ENCODE results near the gene NCR2. TPM values are rescaled to one million over a fixed set of nuclear protein-coding genes. Genes with fewer than 3 reads are reported as not detected.

The NCR2 gene
- total RNA-seq, 1 donor from 2014 or later = not detected

GRCh38 chr6:41341580-41341979 is 6.2 kb downstream of the NCR2 start:
- H3K4me3 ChIP-seq (ENCODE audit: low read length in 3 of 3) = no peak overlapping the region
- no peaks in the 10 kb centered on the region for H3K36me3 ChIP-seq (ENCODE audit: control insufficient read depth in 3 of 3, insufficient read depth in 3 of 3, low read length in 3 of 3)
- H3K9ac ChIP-seq (ENCODE audit: low read depth in 1 of 3, low read length in 3 of 3) = no peak overlapping the region
- H3K4me1 ChIP-seq (ENCODE audit: control insufficient read depth in 3 of 3, insufficient read depth in 3 of 3, low read length in 3 of 3) = no peaks in the 10 kb centered on the region
- no peaks in the 10 kb centered on the region for H3K9me3 ChIP-seq (ENCODE audit: control insufficient read depth in 3 of 3, low read length in 3 of 3)
- H3K27me3 ChIP-seq (ENCODE audit: control insufficient read depth in 3 of 3, insufficient read depth in 3 of 3, low read length in 3 of 3) = peaks cover 12 to 24% (median 16%) of the 10 kb centered on the region in 3 donors
- H3K27ac ChIP-seq (ENCODE audit: low read depth, low read length) = no peak overlapping the region

- Histone ChIP-seq H3K4me3 (ENCODE audit: low read length in 3 of 3) (no peak overlapping the region), H3K4me1 (ENCODE audit: control insufficient read depth in 3 of 3, insufficient read depth in 3 of 3, low read length in 3 of 3) (no peaks in the 10 kb centered on the region), H3K27ac (ENCODE audit: low read depth, low read length) (no peak overlapping the region), H3K9ac (ENCODE audit: low read depth in 1 of 3, low read length in 3 of 3) (no peak overlapping the region), H3K27me3 (ENCODE audit: control insufficient read depth in 3 of 3, insufficient read depth in 3 of 3, low read length in 3 of 3) (peaks cover 12 to 25% (median 16%) of the 10 kb centered on the region in 3 donors), H3K9me3 (ENCODE audit: control insufficient read depth in 3 of 3, low read length in 3 of 3) (no peaks in the 10 kb centered on the region), H3K36me3 (ENCODE audit: control insufficient read depth in 3 of 3, insufficient read depth in 3 of 3, low read length in 3 of 3) (no peaks in the 10 kb centered on the region)
Measured at GRCh38 chr6:41342241-41342640, 6.8 kb downstream of the NCR2 start.

- H3K27ac ChIP-seq (ENCODE audit: low read depth, low read length) = no peak overlapping the region
- H3K36me3 ChIP-seq (ENCODE audit: control insufficient read depth in 3 of 3, insufficient read depth in 3 of 3, low read length in 3 of 3) = no peaks in the 10 kb centered on the region
- H3K27me3 ChIP-seq (ENCODE audit: control insufficient read depth in 3 of 3, insufficient read depth in 3 of 3, low read length in 3 of 3) = peaks cover 16 to 25% (median 17%) of the 10 kb centered on the region in 3 donors
- no peaks in the 10 kb centered on the region for H3K9me3 ChIP-seq (ENCODE audit: control insufficient read depth in 3 of 3, low read length in 3 of 3)
- H3K4me1 ChIP-seq (ENCODE audit: control insufficient read depth in 3 of 3, insufficient read depth in 3 of 3, low read length in 3 of 3) = no peaks in the 10 kb centered on the region
- H3K9ac ChIP-seq (ENCODE audit: low read depth in 1 of 3, low read length in 3 of 3) = no peak overlapping the region
- H3K4me3 ChIP-seq (ENCODE audit: low read length in 3 of 3) = no peak overlapping the region
Measured at GRCh38 chr6:41343641-41344187, 8.3 kb downstream of the NCR2 start.

GRCh38 chr6:41344876-41345275 is 9.5 kb downstream of the NCR2 start:
- Histone ChIP-seq H3K4me3 (ENCODE audit: low read length in 3 of 3) (no peak overlapping the region), H3K27me3 (ENCODE audit: control insufficient read depth in 3 of 3, insufficient read depth in 3 of 3, low read length in 3 of 3) (peaks cover 17 to 30% (median 22%) of the 10 kb centered on the region in 3 donors), H3K9me3 (ENCODE audit: control insufficient read depth in 3 of 3, low read length in 3 of 3) (no peaks in the 10 kb centered on the region), H3K9ac (ENCODE audit: low read depth in 1 of 3, low read length in 3 of 3) (no peak overlapping the region), H3K4me1 (ENCODE audit: control insufficient read depth in 3 of 3, insufficient read depth in 3 of 3, low read length in 3 of 3) (no peaks in the 10 kb centered on the region), H3K27ac (ENCODE audit: low read depth, low read length) (no peak overlapping the region), H3K36me3 (ENCODE audit: control insufficient read depth in 3 of 3, insufficient read depth in 3 of 3, low read length in 3 of 3) (no peaks in the 10 kb centered on the region)

GRCh38 chr6:41345901-41346300 is 10.5 kb downstream of the NCR2 start:
- Histone ChIP-seq H3K36me3 (ENCODE audit: control insufficient read depth in 3 of 3, insufficient read depth in 3 of 3, low read length in 3 of 3) (no peaks in the 10 kb centered on the region), H3K9me3 (ENCODE audit: control insufficient read depth in 3 of 3, low read length in 3 of 3) (no peaks in the 10 kb centered on the region), H3K27me3 (ENCODE audit: control insufficient read depth in 3 of 3, insufficient read depth in 3 of 3, low read length in 3 of 3) (peaks cover 19 to 30% (median 22%) of the 10 kb centered on the region in 3 donors), H3K27ac (ENCODE audit: low read depth, low read length) (no peak overlapping the region), H3K9ac (ENCODE audit: low read depth in 1 of 3, low read length in 3 of 3) (no peak overlapping the region), H3K4me3 (ENCODE audit: low read length in 3 of 3) (no peak overlapping the region), H3K4me1 (ENCODE audit: control insufficient read depth in 3 of 3, insufficient read depth in 3 of 3, low read length in 3 of 3) (no peaks in the 10 kb centered on the region)

- Histone ChIP-seq H3K9me3 (ENCODE audit: control insufficient read depth in 3 of 3, low read length in 3 of 3) (no peaks in the 10 kb centered on the region), H3K4me3 (ENCODE audit: low read length in 3 of 3) (no peak overlapping the region), H3K27ac (ENCODE audit: low read depth, low read length) (no peak overlapping the region), H3K27me3 (ENCODE audit: control insufficient read depth in 3 of 3, insufficient read depth in 3 of 3, low read length in 3 of 3) (peaks cover 19 to 32% (median 22%) of the 10 kb centered on the region in 3 donors), H3K4me1 (ENCODE audit: control insufficient read depth in 3 of 3, insufficient read depth in 3 of 3, low read length in 3 of 3) (no peaks in the 10 kb centered on the region), H3K36me3 (ENCODE audit: control insufficient read depth in 3 of 3, insufficient read depth in 3 of 3, low read length in 3 of 3) (no peaks in the 10 kb centered on the region), H3K9ac (ENCODE audit: low read depth in 1 of 3, low read length in 3 of 3) (no peak overlapping the region)
Measured at GRCh38 chr6:41346441-41346840, 11.0 kb downstream of the NCR2 start.

- peaks cover 18 to 24% (median 22%) of the 10 kb centered on the region in 3 donors for H3K27me3 ChIP-seq (ENCODE audit: control insufficient read depth in 3 of 3, insufficient read depth in 3 of 3, low read length in 3 of 3)
- no peaks in the 10 kb centered on the region for H3K9me3 ChIP-seq (ENCODE audit: control insufficient read depth in 3 of 3, low read length in 3 of 3)
- H3K4me3 ChIP-seq (ENCODE audit: low read length in 3 of 3) = no peak overlapping the region
- no peak overlapping the region for H3K27ac ChIP-seq (ENCODE audit: low read depth, low read length)
- no peaks in the 10 kb centered on the region for H3K36me3 ChIP-seq (ENCODE audit: control insufficient read depth in 3 of 3, insufficient read depth in 3 of 3, low read length in 3 of 3)
- H3K4me1 ChIP-seq (ENCODE audit: control insufficient read depth in 3 of 3, insufficient read depth in 3 of 3, low read length in 3 of 3) = no peaks in the 10 kb centered on the region
- H3K9ac ChIP-seq (ENCODE audit: low read depth in 1 of 3, low read length in 3 of 3) = no peak overlapping the region
Measured at GRCh38 chr6:41347378-41348050, 12.1 kb downstream of the NCR2 start.

- Histone ChIP-seq H3K4me3 (ENCODE audit: low read length in 3 of 3) (no peak overlapping the region), H3K9ac (ENCODE audit: low read depth in 1 of 3, low read length in 3 of 3) (no peak overlapping the region), H3K36me3 (ENCODE audit: control insufficient read depth in 3 of 3, insufficient read depth in 3 of 3, low read length in 3 of 3) (no peaks in the 10 kb centered on the region), H3K4me1 (ENCODE audit: control insufficient read depth in 3 of 3, insufficient read depth in 3 of 3, low read length in 3 of 3) (no peaks in the 10 kb centered on the region), H3K27me3 (ENCODE audit: control insufficient read depth in 3 of 3, insufficient read depth in 3 of 3, low read length in 3 of 3) (peaks cover 18 to 31% (median 29%) of the 10 kb centered on the region in 3 donors), H3K9me3 (ENCODE audit: control insufficient read depth in 3 of 3, low read length in 3 of 3) (no peaks in the 10 kb centered on the region), H3K27ac (ENCODE audit: low read depth, low read length) (no peak overlapping the region)
Measured at GRCh38 chr6:41348934-41349333, 13.5 kb downstream of the NCR2 start.

- H3K4me1 ChIP-seq (ENCODE audit: control insufficient read depth in 3 of 3, insufficient read depth in 3 of 3, low read length in 3 of 3) = no peaks in the 10 kb centered on the region
- no peaks in the 10 kb centered on the region for H3K9me3 ChIP-seq (ENCODE audit: control insufficient read depth in 3 of 3, low read length in 3 of 3)
- H3K27me3 ChIP-seq (ENCODE audit: control insufficient read depth in 3 of 3, insufficient read depth in 3 of 3, low read length in 3 of 3) = peaks cover 14 to 22% (median 19%) of the 10 kb centered on the region in 3 donors
- H3K4me3 ChIP-seq (ENCODE audit: low read length in 3 of 3) = no peak overlapping the region
- H3K27ac ChIP-seq (ENCODE audit: low read depth, low read length) = no peak overlapping the region
- H3K9ac ChIP-seq (ENCODE audit: low read depth in 1 of 3, low read length in 3 of 3) = no peak overlapping the region
- H3K36me3 ChIP-seq (ENCODE audit: control insufficient read depth in 3 of 3, insufficient read depth in 3 of 3, low read length in 3 of 3) = no peaks in the 10 kb centered on the region
Measured at GRCh38 chr6:41352396-41352795, 17.0 kb downstream of the NCR2 start.

GRCh38 chr6:41352907-41353306 is 17.5 kb downstream of the NCR2 start:
- Histone ChIP-seq H3K27me3 (ENCODE audit: control insufficient read depth in 3 of 3, insufficient read depth in 3 of 3, low read length in 3 of 3) (peaks cover 14 to 21% (median 19%) of the 10 kb centered on the region in 3 donors), H3K9ac (ENCODE audit: low read depth in 1 of 3, low read length in 3 of 3) (no peak overlapping the region)

More at GRCh38 chr6:41352907-41353306, 17.5 kb downstream of the NCR2 start:
- H3K36me3 ChIP-seq (ENCODE audit: control insufficient read depth in 3 of 3, insufficient read depth in 3 of 3, low read length in 3 of 3) = no peaks in the 10 kb centered on the region
- H3K4me1 ChIP-seq (ENCODE audit: control insufficient read depth in 3 of 3, insufficient read depth in 3 of 3, low read length in 3 of 3) = no peaks in the 10 kb centered on the region
- no peak overlapping the region for H3K27ac ChIP-seq (ENCODE audit: low read depth, low read length)
- H3K9me3 ChIP-seq (ENCODE audit: control insufficient read depth in 3 of 3, low read length in 3 of 3) = no peaks in the 10 kb centered on the region
- H3K4me3 ChIP-seq (ENCODE audit: low read length in 3 of 3) = no peak overlapping the region

Data from skeletal muscle tissue (tissue), 4 donors.